GM21723 (cell line): ENCODE data around the gene AGFG2.
"Not testable (repeated sequence)": the region's sequence is repeated elsewhere in the genome, so short reads cannot be mapped to it uniquely, and the experiment has no call there.

Experiments used
- ATAC-seq: cut with Tn5 transposase; IDR thresholded peaks from one replicate; pipeline ENCODE4 v1.9.1; 2021; ENCODE audit warnings: mild to moderate bottlenecking, moderate library complexity; ENCODE audit not compliant: unreplicated experiment

Gene AGFG2

DNA sequence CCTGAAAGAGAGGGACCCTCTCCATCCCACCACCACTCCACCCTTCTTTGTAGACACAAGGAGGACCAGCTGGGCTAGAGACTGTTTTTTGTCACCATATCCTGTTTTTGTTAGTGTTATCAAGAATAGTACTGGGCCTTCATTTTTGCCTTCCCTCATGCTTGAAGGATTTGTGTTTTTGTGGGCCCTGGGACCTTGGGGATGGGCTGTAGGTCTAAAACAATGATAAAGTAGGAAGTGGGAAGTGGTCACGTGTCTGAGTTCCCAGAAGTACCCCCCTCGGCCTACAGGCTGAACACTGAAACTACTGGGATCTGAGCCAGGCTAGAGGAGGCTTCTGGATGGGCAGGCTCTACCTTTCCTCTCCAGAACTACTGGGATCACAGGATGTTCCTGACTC lies 8.9 kb downstream of the AGFG2 start:
- ATAC-seq: no peak

GRCh38 chr7:100548446-100548845 lies 9.4 kb downstream of the AGFG2 start:
- not testable (repeated sequence) for ATAC-seq

DNA sequence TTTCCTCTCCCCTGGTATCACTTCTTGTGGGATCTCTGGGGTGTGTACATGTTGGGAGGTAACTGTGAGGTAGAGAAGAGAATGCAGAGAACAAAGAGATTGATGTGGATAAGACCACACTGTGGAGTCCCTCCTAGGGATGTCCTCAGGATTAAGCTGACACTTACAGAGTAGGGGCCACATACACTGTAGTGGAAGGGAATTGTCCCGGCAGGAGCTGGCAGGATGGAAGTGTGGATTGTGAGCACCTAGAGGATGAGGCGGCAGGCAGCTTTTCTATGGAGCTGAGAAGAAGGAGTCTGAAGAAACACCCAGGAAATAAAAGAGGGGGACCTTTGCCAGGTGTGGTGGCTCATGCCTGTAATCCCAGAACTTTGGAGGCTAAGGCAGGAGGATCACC lies 13.5 kb downstream of the AGFG2 start:
- ATAC-seq: no peak

GRCh38 chr7:100553032-100553431 lies 14.0 kb downstream of the AGFG2 start:
- ATAC-seq: no peak

- ATAC-seq: no peak
Observed at GRCh38 chr7:100555701-100556100, 16.7 kb downstream of the AGFG2 start.

- no peak for ATAC-seq
Observed at GRCh38 chr7:100556541-100556940, 17.5 kb downstream of the AGFG2 start.

DNA sequence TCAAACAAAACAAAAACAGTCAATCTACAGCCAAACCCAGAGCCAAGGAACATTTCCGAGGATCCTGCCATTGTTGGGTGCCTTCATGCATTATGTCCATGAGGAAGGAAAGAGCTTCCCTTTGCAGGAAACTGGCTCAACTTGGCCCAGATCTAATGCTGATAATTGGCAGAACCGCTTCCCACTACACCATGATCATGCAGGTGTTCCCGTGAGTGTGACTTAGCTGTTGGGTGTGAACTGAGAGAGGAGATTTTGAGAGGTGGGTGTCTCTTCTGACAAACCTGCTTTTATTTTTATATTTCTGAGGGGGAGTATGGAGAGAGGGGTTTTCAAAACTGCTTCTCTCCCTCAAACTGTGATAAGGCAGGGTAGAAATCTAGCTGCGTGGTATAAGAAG lies 20.1 kb downstream of the AGFG2 start:
- no peak for ATAC-seq

GRCh38 chr7:100561491-100562194 lies 22.6 kb downstream of the AGFG2 start:
- ATAC-seq: no peak

- ATAC-seq: no peak
Observed at GRCh38 chr7:100562195-100563099, 23.4 kb downstream of the AGFG2 start.

- no peak for ATAC-seq
Observed at GRCh38 chr7:100563100-100563564, 24.1 kb downstream of the AGFG2 start.

DNA sequence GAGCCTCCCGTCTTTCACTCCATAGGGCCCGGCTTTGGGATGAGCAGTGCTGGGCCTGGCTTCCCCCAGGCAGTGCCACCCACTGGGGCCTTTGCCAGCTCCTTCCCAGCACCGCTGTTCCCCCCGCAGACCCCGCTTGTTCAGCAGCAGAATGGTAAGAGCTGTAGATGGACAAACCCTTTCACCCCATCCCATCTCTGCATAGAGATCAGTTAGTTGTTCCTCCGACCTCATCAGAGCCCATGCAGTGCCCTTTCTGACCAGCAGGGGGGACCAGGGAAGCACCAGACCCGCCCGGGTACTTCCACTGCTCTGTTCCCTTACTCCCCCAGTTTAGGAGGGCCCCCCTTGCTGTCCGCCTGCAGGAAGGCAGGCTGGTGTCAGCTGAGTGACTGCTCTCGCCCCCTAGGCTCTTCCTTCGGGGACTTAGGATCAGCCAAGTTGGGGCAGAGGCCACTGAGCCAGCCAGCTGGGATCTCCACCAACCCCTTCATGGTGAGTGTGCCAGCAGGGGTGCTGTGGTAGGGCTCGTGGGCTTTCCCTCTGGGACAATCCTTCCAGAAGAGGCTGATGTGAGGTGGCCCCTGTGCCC lies 24.9 kb downstream of the AGFG2 start:
- no peak for ATAC-seq

DNA sequence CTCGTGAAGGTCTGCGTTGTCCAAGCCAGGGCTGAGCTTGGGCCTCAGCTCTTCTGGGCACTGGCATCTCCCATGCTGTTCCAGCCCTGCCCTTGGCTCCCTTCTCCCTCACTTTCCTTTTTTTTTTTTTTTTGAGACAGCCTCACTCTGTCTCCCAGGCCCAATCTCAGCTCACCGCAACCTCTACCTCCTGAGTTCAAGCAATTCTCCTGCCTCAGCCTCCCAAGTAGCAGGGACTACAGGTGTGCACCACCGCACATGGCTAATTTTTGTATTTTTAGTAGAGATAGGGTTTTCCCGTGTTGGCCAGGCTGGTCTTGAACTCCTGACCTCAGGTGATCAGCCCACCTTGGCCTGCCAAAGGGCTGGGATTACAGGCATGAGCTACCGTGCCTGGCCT lies 25.4 kb downstream of the AGFG2 start:
- ATAC-seq: not testable (repeated sequence)

- ATAC-seq: no peak
Observed at GRCh38 chr7:100565133-100565571, 26.1 kb downstream of the AGFG2 start.

GRCh38 chr7:100566018-100566531 lies 27.1 kb downstream of the AGFG2 start:
- ATAC-seq: no peak

GRCh38 chr7:100567031-100567730 lies 28.2 kb downstream of the AGFG2 start:
- no peak for ATAC-seq

DNA sequence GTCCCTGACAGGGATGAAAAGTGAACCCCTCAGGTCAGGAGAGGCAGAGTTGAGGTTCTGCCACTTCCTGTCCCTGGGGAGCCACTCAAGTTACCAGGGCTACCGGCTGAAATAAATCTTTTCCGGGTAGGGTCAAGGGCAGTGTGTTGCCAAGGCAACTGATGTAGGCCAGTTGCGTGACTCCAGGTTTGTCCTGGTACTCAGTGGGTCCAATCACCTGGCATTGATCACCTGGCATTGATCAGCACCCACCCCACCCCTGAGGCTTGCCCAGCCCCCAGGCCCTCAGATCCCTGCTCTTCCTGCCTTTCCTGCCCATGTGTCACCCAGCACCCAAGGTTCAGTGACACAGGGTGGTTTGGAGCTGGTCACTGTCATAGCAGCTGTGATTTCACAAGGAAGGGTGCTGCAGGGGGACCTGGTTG lies 28.8 kb downstream of the AGFG2 start:
- no peak for ATAC-seq

DNA sequence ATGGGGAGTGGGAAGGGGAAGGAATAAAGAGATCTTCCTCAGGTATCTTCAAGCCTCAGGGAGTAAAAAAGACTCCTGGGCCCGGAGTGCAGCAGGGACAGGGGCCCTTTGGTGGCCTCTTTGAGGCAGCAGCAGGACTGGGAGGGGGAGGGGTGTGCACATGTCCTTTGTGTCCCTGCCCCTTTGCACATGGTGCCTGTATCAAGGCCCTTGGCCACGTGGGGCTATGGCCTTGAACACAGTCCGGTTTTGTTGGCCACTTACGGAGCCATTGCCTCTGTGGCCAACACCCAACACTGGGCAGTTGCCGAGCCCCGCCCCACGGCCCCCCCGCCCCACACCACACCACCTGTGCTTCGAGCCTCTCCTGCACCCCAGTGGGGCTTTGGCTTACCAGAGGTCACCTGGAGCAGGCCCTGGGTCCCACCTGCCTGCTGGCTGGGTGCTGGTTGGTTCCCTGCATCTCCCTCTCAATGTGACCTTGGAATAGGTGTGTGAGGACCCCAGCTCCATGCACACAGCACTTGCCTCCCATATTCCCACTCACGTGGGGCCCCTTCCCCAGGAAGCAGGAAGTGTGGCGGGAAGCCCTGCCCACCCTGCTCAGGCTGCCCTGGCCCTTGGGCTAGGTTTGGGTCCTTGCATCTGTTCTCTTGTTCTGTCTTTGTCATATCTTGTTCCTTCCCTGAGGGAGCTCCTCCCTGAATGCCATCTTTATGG lies 29.3 kb downstream of the AGFG2 start:
- no peak for ATAC-seq

GRCh38 chr7:100568896-100569844 lies 30.2 kb downstream of the AGFG2 start:
- ATAC-seq: no peak
